HG03139 (cell line): Measurements from ENCODE around the gene MRTFA.
"Not testable (repeated sequence)": the region's sequence is repeated elsewhere in the genome, so short reads cannot be mapped to it uniquely, and the experiment has no call there.

Experiments
- ATAC-seq: cut with Tn5 transposase; IDR thresholded peaks from one replicate; pipeline ENCODE4 v1.9.1; 2021; ENCODE audit not compliant: unreplicated experiment

MRTFA gene

DNA sequence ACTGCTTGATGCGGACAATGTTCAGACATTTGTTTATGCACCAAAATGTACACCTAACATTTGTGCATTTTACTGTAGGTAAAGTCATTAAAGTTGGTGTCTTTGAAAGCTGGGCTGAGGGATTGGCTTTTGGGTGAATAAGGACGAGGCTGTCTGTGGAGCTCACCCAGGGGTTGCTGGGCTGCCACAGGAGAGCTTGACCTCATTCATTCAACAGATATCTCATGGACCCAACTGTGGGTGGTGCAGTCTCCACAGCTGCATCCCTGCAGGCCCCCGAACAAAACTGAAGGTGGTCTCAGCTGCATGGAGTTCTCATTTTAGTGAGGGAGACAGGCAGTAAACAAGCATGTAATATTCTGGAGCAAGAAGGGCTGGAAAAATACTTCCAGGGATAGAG is 233.4 kb downstream of the MRTFA start:
- no peak for ATAC-seq

DNA sequence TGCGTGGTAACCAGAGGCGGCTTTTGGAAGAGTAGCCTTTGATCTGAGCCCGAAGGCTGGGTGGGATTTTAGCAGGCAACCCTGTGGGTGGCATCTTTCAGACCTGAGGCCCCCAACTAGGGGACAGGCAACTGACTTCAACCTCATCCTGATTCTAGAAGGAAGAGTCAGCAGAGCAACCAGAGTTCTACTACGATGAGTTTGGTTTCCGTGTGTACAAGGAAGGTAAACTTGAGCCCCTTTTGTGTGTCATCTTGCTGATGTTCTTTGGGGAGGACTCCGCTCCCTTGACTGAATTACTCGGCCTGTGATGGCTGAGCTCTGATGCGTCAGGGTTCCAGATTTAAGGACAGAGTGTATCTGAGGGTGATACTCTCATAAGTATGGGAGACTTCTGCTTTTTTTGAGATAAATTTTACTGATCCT is 234.5 kb downstream of the MRTFA start:
- ATAC-seq = no peak

DNA sequence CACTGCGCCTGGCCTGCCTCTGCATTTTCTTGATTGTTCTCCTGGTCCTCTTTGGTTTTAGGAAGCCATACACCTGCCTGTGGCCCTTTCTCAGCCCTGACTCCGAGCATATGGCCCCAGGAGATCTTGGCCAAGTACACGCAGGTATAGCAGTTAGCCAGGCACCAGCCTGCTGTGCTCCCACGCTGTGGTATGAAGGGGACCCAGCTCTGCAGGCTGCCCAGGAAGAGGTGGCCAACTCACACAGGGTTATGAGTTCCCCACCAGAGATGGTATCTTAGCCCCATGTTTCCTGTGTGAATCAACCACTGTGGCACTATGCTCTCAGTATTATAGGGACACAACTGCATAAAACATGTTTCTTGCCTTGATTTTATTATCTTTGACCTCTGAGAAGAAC is 235.0 kb downstream of the MRTFA start:
- ATAC-seq = no peak

DNA sequence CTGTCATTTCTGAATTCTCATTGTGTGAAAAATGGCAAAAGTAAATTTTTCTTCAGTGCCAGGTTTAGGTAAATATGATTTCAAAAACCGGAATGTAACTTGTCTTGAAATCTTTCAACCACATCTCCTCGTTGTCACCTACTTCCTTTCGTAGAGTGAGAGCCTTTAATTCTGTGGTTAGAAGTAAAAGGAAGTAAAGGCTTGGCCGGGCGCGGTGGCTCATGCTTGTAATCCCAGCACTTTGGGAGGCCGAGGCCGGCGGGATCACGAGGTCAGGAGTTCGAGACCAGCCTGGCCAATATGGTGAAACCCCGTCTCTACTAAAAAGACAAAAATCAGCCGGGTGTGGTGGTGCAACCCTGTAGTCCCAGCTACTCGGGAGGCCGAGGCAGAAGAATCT is 236.4 kb downstream of the MRTFA start:
- no peak for ATAC-seq

DNA sequence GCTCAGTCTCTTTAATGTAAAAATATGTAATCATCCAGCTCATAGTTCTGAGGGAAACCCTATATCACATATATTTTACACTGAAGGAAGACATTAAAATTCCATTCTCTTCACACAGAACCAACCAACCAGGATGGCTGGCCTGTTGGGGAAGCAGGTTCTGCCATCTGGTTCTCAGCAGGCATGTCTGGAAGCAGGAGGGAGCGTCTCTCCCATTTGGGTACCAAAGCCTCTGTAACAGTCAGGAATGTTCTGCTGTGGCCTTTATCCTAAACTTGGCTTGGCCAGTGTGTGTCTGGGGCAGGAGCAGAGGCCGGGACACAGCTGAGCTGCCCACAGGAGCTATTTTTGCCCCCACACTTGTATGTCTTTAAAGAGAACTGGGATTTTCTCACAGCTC is 236.9 kb downstream of the MRTFA start:
- no peak for ATAC-seq

DNA sequence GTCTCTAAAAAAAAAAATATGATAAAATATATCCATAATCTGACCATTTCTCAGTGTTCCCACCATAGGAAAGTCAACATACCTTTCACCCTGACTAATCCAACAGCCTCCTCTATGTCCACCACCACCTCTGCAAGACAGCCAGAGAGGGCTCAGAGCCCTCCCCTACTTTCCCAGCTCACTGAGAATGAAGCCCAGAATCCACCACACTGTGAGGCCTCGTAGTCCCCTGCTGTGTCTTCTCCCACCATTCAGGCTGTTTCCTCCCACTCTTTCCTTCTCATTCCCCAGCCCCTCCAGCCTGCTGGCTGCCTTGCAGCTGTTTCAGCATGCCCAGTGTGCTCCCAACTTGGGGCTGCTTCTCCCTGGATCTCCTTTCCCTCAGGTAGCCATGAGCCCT is 239.1 kb downstream of the MRTFA start:
- ATAC-seq = no peak

DNA sequence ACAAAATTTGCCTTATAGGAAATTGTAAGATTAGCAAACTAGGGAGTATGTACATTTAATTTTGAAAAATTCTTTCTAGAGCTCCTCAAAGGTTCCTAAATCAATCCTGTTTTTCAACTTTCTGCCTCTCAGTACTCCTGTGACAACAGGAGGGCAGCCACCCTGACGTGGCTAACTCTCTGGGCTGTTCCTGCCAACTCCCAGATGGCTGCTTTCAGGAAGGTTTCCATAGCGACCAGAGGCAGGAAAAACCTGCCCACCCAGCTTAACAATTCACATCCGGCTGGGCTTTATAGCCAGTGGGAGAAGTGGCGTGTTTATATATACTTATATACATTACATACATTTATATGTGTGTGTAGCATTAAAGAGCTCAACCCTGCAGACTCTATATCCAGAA is 239.6 kb downstream of the MRTFA start:
- ATAC-seq = no peak

DNA sequence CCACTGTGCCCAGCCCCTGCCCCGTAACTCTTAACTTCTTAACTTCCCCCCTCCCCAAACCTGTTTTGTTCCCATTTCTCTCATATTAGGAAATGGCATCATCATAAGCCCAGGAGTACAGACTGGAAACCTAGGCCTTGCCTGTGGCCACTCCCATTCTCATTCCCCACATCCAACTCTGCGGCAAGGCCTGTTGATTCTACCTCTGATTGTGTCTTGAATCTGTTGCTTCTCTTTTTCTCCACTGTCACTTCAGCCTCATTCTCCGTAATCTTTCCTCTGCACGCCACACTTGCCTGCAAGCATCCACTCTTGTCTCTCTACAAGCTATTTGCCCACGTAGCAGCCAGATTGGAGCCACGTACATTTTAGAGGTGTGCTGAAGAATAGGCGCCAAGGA is 240.9 kb downstream of the MRTFA start:
- no peak for ATAC-seq

DNA sequence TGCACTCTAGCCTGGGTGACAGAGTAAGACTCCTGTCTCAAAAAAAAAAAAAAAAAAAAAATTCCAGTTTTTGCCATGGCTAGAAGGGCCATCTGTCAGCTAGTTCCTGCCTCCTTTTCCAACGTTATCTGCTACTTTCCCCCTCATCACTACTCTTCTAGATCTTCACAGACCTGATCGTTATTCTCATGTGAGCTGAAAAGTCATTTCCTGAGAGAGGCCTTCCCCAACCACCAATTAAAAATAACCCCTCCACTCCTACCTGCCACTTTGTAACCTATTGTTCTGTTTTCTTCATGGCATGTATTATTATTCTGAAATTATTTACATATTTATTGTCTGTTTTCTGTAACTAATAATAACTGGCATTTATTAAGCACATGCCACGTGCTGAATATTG is 241.9 kb downstream of the MRTFA start:
- no peak for ATAC-seq

DNA sequence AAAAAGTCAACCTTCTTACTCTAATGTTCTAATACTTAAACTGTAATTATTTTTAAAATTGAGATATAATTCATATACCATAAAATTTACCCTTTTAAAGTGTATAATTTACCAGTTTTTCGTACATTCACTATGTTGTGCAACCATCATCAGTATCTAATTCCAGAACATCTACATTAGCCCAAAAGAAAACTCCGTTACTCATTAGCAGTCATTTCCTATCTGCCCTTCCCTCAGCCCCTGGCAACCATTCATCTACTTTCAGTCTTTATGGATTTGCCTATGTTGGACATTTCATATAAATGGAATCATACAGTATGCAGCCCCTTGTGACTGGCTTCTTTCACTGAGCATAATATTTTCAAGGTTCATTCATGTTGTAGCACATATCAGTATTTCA is 243.9 kb downstream of the MRTFA start:
- no peak for ATAC-seq

DNA sequence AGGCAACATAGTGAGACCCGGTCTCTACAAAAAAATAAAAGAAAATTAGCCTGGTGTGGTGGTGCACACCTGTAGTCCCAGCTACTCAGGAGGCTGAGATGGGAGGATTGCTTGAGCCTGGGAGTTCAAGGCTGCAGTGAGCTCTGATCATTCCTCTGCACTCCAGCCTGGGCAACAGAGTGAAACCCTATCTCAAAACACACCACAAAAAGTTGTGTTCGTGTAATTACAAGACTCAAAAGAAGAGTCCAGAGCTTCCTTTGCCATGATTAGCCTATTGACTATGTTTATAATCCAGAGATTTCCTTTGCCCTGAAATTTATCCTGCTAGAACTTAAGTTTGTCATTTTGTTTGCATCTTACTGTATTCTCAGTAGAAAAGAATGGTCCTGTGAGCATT is 245.1 kb downstream of the MRTFA start:
- no peak for ATAC-seq

DNA sequence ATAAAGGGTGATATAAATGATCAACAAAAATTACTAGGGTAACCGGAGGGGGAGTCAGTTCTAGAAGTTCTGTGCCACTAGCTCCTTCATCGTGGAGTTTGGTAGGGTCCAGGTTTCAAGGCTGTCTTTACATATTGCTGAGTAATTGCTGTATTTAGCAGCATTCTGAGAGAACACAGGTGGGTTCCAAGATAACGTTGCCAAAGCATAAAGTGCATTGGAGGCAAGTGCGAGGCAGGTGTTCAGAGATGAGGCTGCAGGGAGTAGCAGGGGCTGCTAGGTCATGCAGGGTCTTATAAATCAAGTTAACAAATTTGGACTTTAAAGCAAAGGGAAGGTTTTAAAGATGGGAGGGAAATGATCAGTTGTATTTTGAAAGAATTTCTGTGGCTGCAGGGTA is 248.3 kb downstream of the MRTFA start:
- no peak for ATAC-seq

DNA sequence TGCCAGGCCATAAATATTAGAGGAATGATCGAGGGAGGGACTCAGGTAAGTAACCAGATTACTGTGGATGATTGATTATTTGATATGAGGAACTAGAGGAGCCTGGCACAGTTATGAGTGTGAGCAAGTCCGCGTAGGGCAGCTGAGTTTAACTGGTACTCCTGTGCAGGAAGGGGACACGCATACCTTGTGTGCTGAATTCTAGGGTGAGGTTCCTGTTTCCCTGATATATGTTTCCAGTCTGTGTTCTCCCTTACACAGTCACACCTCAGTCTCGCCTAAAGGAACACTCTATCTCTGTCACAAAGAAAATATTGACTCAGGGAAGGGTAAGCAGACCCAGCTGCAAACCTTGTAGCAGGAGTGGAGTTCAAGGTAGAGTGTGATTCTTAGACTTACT is 248.8 kb downstream of the MRTFA start:
- no peak for ATAC-seq

DNA sequence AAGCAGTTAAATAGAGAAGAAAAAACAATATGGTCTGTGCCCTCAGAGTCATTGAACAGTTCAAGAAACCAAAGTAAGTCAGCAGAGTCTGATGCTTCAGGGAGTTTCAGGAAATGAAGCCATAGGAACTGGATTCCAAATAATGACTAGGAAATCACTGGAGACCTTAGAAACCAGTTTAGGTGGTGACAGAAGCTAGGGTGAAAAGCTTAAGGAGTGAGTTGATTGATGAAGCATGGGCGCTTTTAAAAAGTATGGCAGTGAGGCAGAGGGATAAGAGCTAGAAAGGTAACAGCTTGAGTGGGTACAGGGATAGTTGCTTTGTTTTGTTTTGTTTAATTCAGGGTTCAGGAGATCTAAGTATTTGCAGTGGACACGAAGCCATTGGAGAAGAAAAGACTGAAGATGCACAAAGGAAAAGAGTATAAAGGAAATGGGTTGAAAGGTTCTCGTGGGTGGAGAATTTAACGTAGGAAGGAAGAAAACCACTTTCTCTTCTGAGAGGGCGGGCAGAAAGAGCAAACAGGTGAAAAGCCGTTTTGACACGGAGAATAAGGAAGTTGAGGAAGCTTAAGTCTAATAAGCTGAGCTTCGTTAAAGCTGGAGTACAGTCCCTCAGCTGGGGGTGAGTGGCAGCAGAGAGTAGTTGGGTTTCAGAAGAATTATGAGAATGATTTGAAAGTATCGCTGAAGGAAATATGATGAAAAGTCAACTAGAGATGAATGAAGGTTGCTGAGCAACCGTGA is 251.3 kb downstream of the MRTFA start:
- no peak for ATAC-seq

DNA sequence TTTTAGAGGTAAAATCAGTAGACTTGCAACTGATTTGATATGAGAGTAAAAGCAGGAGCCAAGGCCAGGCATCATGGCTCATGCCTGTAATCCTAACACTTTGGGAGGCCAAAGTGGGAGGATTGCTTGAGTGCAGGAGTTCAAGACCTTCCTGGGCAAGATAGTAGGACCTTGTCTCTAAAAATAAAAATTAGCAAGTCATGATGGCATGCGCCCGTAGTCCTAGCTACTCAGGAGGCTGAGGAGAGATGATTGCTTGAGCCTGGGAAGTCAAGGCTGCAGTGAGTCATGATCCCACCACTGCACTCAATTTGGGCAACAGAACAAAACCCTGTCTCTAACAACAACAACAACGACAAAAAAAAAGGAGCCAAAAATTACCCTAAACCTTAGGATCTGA is 252.6 kb downstream of the MRTFA start:
- no peak for ATAC-seq

DNA sequence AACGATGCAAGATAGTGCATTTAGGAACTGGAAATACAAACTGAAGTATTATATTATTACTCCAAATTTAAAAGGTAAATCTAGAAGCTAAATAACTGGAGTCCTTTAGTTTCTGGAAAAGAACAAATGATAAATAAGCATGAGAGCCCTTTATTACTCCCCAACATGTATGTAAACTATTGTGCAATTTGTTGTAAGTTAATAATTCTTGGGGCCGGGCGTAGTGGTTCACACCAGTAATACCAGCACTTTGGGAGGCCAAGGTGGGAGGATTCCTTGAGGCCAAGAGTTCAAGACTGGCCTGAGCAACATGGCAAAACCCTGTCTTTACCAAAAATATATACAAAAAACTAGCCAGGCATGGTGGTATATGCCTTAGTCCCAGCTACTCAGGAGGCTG is 255.1 kb downstream of the MRTFA start:
- no peak for ATAC-seq

DNA sequence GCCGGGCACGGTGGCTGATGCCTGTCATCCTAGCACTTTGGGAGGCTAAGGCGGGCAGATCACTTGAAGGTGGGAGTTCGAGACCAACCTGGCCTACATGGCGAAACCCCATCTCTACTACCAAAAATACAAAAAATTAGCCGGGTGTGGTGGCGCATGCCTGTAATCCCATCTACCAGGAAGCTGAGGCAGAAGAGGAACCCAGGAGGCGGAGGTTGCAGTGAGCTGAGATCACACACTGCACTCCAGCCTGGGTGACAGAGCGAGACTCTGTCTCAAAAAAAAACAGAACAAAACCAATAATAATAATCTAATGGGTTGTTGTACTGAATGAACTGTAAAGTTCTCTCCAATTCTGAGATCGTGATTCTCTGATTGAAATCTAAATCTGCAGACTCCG is 258.1 kb downstream of the MRTFA start:
- not testable (repeated sequence) for ATAC-seq

DNA sequence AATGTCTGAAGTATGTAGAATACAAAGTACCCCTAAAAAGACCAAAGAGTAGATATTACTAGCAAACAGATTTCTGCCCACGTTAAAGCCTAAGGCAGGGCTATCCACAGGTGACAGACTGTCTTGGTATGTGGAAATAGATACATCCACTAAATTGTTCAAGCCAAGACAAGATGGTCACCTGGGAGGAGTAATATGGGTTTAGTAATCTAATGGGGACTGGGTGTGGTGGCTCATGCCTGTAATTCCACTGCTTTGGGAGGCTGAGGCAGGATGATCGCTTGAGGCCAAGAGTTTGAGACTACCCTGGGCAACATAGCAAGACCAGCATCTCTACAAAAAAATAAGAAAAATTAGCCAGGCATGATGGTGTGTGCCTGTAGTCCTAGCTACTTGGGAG is 258.6 kb downstream of the MRTFA start:
- ATAC-seq = no peak

DNA sequence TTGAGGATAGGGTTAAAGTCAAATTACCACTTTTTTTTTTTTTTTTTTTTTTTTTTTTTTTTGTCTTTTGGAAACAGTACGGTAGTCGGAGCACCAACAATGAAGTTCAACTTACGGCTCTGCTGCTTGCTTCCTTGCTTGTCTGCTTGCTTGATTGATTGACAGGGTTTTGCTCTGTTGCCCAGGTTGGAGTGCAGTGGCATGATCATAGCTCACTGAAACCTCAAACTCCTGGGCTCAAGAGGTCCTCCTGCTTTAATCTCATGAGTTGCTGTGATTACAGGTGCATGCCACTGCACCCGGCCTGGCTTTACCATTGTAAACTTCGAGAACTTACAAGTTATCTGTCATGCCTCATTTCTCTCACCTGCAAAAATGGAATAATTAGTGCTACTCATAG is 260.4 kb downstream of the MRTFA start:
- no peak for ATAC-seq

DNA sequence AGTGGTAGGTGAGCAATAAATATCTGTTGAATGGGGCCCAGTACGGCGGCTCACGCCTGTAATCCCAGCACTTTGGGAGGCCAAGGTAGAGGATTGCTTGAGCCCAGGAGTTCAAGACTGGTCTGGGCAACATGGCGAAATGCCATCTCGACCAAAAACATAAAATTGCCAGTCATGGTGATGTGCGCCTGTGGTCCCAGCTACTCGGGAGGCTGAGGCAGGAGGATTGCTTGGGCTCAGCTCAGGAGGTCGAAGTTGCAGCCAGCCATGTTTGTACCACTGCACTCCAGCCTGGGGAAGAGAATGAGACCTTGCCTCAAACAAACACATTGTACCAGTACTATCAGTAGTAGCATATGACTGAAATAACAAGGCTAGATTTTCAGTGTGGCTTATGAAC is 262.0 kb downstream of the MRTFA start:
- no peak for ATAC-seq

DNA sequence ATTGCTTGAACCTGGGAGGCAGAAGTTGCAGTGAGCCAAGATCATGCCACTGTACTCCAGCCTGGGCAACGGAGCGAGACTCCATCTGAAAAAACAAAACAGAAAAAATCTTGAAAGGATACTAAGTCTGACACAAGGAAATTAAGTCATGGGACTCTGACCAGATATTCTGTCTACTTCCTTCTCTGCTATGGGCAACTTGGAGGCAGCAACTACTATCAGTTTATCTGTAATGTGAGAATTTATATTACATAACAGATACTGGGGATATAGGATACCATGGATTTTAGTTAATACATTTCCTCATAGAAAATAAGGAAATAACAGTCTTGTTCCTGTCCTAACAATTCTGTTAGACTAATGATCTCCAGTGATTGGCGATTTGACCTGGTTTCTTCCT is 267.7 kb downstream of the MRTFA start:
- no peak for ATAC-seq

DNA sequence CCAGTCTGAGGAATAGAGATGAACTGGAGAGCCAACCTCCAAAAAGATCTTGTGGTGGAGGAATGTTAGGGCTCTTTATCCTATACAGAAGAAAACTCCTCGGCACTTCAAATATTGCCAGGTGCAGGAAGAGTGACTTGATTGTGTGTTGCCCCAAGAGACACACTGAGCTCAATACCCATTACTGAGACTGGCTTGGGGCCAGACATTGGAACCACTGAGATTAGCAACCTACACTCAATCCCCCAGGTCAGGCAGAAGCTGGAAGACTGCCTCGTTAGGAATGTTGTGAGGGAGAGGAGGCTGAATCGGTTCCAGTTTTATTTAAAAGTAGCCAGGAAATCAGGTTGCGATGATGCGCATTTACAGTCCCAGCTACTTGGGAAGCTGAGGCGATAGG is 268.5 kb downstream of the MRTFA start:
- ATAC-seq = no peak

DNA sequence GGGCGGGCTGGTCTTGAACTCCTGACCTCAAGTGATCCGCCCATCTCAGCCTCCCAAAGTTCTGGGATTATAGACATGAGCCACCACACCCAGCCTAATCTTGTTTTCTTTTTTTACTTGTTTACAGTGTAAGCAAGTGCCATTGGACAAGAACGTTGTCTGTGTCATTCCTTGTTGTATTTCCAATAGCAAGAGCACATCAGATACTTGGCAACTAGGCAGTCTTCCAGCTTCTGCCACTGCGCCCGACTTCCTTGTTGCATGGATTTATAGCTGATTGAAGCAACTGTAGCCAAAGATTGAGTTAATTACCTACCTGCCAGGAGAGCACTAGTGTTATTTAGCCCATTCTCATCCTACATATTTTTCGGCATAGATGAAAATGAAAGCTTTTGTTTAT is 269.2 kb downstream of the MRTFA start:
- ATAC-seq = no peak
